Left ventricle myocardium inferior (tissue), 1 donor: ENCODE results near the gene TCFL5. TPM values are rescaled to one million over a fixed set of nuclear protein-coding genes. Genes with fewer than 3 reads are reported as not detected.

Experiments used
- DNase-seq: peaks from one replicate; pipeline ENCODE4 v3.0.0-alpha.2; 2020
- H3K27ac ChIP-seq: fragments of 200-600 bp; replicated peaks from 2 replicates; pipeline ENCODE4 v1.8.0; 2021
- H3K27me3 ChIP-seq: fragments of 200-600 bp; 2 replicates; pipeline ENCODE4 v1.8.0; 2021; ENCODE audit warnings: low read depth
- H3K36me3 ChIP-seq: fragments of 200-600 bp; 2 replicates; pipeline ENCODE4 v1.8.0; 2021
- H3K4me1 ChIP-seq: fragments of 200-600 bp; 2 replicates; pipeline ENCODE4 v1.8.0; 2021
- H3K4me3 ChIP-seq: fragments of 200-600 bp; 2 replicates; pipeline ENCODE4 v1.8.0; 2021; ENCODE audit warnings: mild to moderate bottlenecking, moderate library complexity
- H3K9me3 ChIP-seq: fragments of 200-600 bp; replicated peaks from 2 replicates; pipeline ENCODE4 v1.8.0; 2021
- CTCF ChIP-seq: fragments of 200-600 bp; IDR thresholded peaks from 2 replicates; pipeline ENCODE4 v1.8.0; 2021; ENCODE audit warnings: antibody characterized with exemption, mild to moderate bottlenecking, borderline replicate concordance
- intact Hi-C: fragments of 100-400 bp; cut with micrococcal nuclease; formaldehyde crosslinking; loops from one replicate; pipeline ENCODE4 v1.11.0; 2022
- total RNA-seq: library from RNA; stranded (reverse); fragmentation: NEBNext Ultra II Directional; extraction: Animal tissue kit (Norgen Biotek cat#: 25700); gene quantifications from one replicate; pipeline ENCODE4 v1.2.1, GENCODE V29; 2021
- donor health status: DM: no; HTN: yes; CAD: no; lungs with severe emphysema.

The TCFL5 gene
- total RNA-seq, 1 donor from 2014 or later: 6.6 TPM

GRCh38 chr20:62907384-62908317 lies 46.0 kb upstream of the TCFL5 start:
- H3K4me3 ChIP-seq: no peak overlapping the region
- intact Hi-C loops: no loop called here
- DNase-seq: no peak
- H3K36me3 ChIP-seq: peaks cover 100% of the 10 kb centered on the region
- no peak overlapping the region for H3K27ac ChIP-seq
- H3K4me1 ChIP-seq: peaks cover 27% of the 10 kb centered on the region
- peak; percentile 48 for TF ChIP-seq CTCF
- no peaks in the 10 kb centered on the region for H3K9me3 ChIP-seq
- H3K27me3 ChIP-seq: no peaks in the 10 kb centered on the region

GRCh38 chr20:62906647-62907375 lies 45.2 kb upstream of the TCFL5 start:
- Histone ChIP-seq H3K36me3 (peaks cover 100% of the 10 kb centered on the region), H3K27ac (no peak overlapping the region), H3K9me3 (no peaks in the 10 kb centered on the region), H3K27me3 (no peaks in the 10 kb centered on the region), H3K4me3 (no peak overlapping the region), H3K4me1 (peaks cover 23% of the 10 kb centered on the region)
- no peak for DNase-seq
- intact Hi-C loops: no loop called here
- no peak for TF ChIP-seq CTCF

GRCh38 chr20:62906209-62906608 lies 44.6 kb upstream of the TCFL5 start:
- intact Hi-C loops: no loop called here
- Histone ChIP-seq H3K27ac (no peak overlapping the region), H3K9me3 (no peaks in the 10 kb centered on the region), H3K4me3 (no peak overlapping the region), H3K36me3 (peaks cover 97% of the 10 kb centered on the region), H3K27me3 (no peaks in the 10 kb centered on the region), H3K4me1 (peaks cover 27% of the 10 kb centered on the region)
- DNase-seq: peak; percentile 52
- no peak for TF ChIP-seq CTCF

GRCh38 chr20:62905536-62906117 lies 44.0 kb upstream of the TCFL5 start:
- Histone ChIP-seq H3K36me3 (peaks cover 93% of the 10 kb centered on the region), H3K27me3 (no peaks in the 10 kb centered on the region), H3K4me1 (peaks cover 33% of the 10 kb centered on the region), H3K9me3 (no peaks in the 10 kb centered on the region), H3K4me3 (no peak overlapping the region), H3K27ac (no peak overlapping the region)
- no peak for TF ChIP-seq CTCF
- no peak for DNase-seq
- intact Hi-C loops: no loop called here

- Histone ChIP-seq H3K4me1 (peaks cover 53% of the 10 kb centered on the region), H3K4me3 (no peak overlapping the region), H3K9me3 (no peaks in the 10 kb centered on the region), H3K27ac (no peak overlapping the region), H3K27me3 (no peaks in the 10 kb centered on the region), H3K36me3 (peaks cover 68% of the 10 kb centered on the region)
- no peak for TF ChIP-seq CTCF
- DNase-seq: no peak
- intact Hi-C loops: no loop called here
Observed at GRCh38 chr20:62902926-62903615, 41.4 kb upstream of the TCFL5 start.
